Endothelial cell of umbilical vein (primary cell): ENCODE data around the gene PGBD5. TPM values are rescaled to one million over a fixed set of nuclear protein-coding genes. Genes with fewer than 3 reads are reported as not detected.

Experiments
- BruUV-seq: library from RNA; stranded (reverse); fragments of 400-500 nt; replicated peaks from 2 replicates; lab custom pipeline; 2021; lab: Mats Ljungman, UMichigan
- CTCF ChIA-PET: fragments of 300-600, 350-600 bp; sonication (Branson Sonifier 250); formaldehyde crosslinking; loops from one replicate; lab custom pipeline; 2021; ENCODE audit warnings: antibody characterized with exemption, inconsistent platforms; lab: Charles Lee
- POLR2A ChIA-PET: fragments of 300-600, 350-600 bp; sonication (Branson Sonifier 250); formaldehyde crosslinking; loops from one replicate; lab custom pipeline; 2021; ENCODE audit warnings: antibody characterized with exemption, inconsistent platforms; lab: Charles Lee
- DNase-seq: peaks from one replicate; pipeline ENCODE4 v3.0.0-alpha.2; 2011; ENCODE audit warnings: low read depth, low spot score
- FAIRE-seq: peaks from 2 replicates; lab custom pipeline; 2011; peaks lifted over from hg19 to GRCh38; lab: Jason Lieb, UNC
- H2AFZ ChIP-seq: 2 replicates; pipeline ENCODE4 v1.6.0; 2012; ENCODE audit warnings: low read depth, low read length, control low read depth, inconsistent platforms
- H3K27ac ChIP-seq: 2 replicates; pipeline ENCODE4 v1.5.1; 2011; ENCODE audit warnings: low read depth, mild to moderate bottlenecking, control low read depth, low read length, moderate library complexity; ENCODE audit not compliant: insufficient read depth
- H3K27me3 ChIP-seq, 2 experiments: 2 replicates each; pipeline versions ENCODE4 v1.6.0 to v1.6.1; 2011; ENCODE audit warnings: low read length in 2 of 2, mixed read lengths in 1 of 2; ENCODE audit not compliant: control insufficient read depth in 2 of 2, insufficient read depth in 2 of 2
- H3K36me3 ChIP-seq, 2 experiments: 2 replicates in 1 of 2; 3 replicates in 1 of 2; pipeline ENCODE4 v1.5.1; 2011; ENCODE audit warnings: low read length in 2 of 2, mild to moderate bottlenecking in 1 of 2, moderate library complexity in 1 of 2; ENCODE audit not compliant: control insufficient read depth in 2 of 2, insufficient read depth in 2 of 2; ENCODE audit errors: extremely low read depth in 1 of 2
- H3K4me1 ChIP-seq: 3 replicates; pipeline ENCODE4 v1.5.1; 2011; ENCODE audit warnings: mild to moderate bottlenecking, low read length; ENCODE audit not compliant: control insufficient read depth, insufficient read depth; ENCODE audit errors: extremely low read depth
- H3K4me2 ChIP-seq: 2 replicates; pipeline ENCODE4 v1.6.1; 2011; ENCODE audit warnings: low read length, control low read depth, mixed read lengths; ENCODE audit not compliant: insufficient read depth
- H3K4me3 ChIP-seq, 3 experiments: fragments of 200-600 bp in 1 of 3; sonication (generic), shearing (Covaris generic) in 1 of 3; replicated peaks in 1 of 3; 2 replicates each; pipeline ENCODE4 v1.5.1; 2011 to 2016; ENCODE audit warnings: control low read depth in 3 of 3, low read length in 3 of 3, mild to moderate bottlenecking in 2 of 3, inconsistent platforms in 1 of 3, low read depth in 1 of 3, moderate library complexity in 1 of 3; ENCODE audit not compliant: insufficient read depth in 1 of 3
- H3K79me2 ChIP-seq: 2 replicates; pipeline ENCODE4 v1.6.0; 2012; ENCODE audit warnings: low read length, inconsistent platforms; ENCODE audit not compliant: control insufficient read depth, insufficient read depth
- H3K9ac ChIP-seq: replicated peaks from 2 replicates; pipeline ENCODE3; 2011; ENCODE audit warnings: low read length, control low read depth; ENCODE audit not compliant: insufficient read depth; ENCODE audit errors: extremely low read depth
- H3K9me1 ChIP-seq: replicated peaks from 3 replicates; pipeline ENCODE4 v1.6.0; 2011; ENCODE audit warnings: mild to moderate bottlenecking, low read length; ENCODE audit not compliant: control insufficient read depth, insufficient read depth; ENCODE audit errors: extremely low read depth
- H3K9me3 ChIP-seq: replicated peaks from 2 replicates; pipeline ENCODE4 v1.5.1; 2012; ENCODE audit warnings: low read length, inconsistent platforms; ENCODE audit not compliant: control insufficient read depth, insufficient read depth
- H4K20me1 ChIP-seq: replicated peaks from 2 replicates; pipeline ENCODE3; 2011; ENCODE audit warnings: mild to moderate bottlenecking, low read length; ENCODE audit not compliant: control insufficient read depth, insufficient read depth; ENCODE audit errors: extremely low read depth
- CTCF ChIP-seq, 2 donors: IDR thresholded peaks; 1 replicate in 1 of 2; 2 replicates in 1 of 2; pipeline ENCODE4 v1.5.1; 2011; ENCODE audit warnings: low read length in 2 of 2, mild to moderate bottlenecking in 2 of 2, moderate library complexity in 2 of 2, control low read depth in 1 of 2, inconsistent platforms in 1 of 2, low read depth in 1 of 2; ENCODE audit not compliant: insufficient read depth in 1 of 2; ENCODE audit errors: extremely low read depth in 1 of 2
- FOS ChIP-seq: IDR thresholded peaks from 2 replicates; pipeline ENCODE4 v1.6.1; 2011; ENCODE audit warnings: mild to moderate bottlenecking, low read length, moderate library complexity, borderline replicate concordance; ENCODE audit not compliant: insufficient read depth
- MAX ChIP-seq: IDR thresholded peaks from 2 replicates; pipeline ENCODE4 v1.6.1; 2011; ENCODE audit not compliant: insufficient read depth, insufficient read length
- dilution Hi-C: fragments of 300-500 bp; cut with MboI; formaldehyde crosslinking; loops from one replicate; pipeline ENCODE4 v1.15.0; 2019; ENCODE audit warnings: low sequenced_read_pairs; ENCODE audit not compliant: extremely low pct_ligation_motif_present
- intact Hi-C: fragments of 100-400 bp; cut with micrococcal nuclease; formaldehyde crosslinking; loops from one replicate; pipeline ENCODE4 v1.10.0; 2022
- polyA plus RNA-seq, 4 experiments: library from polyadenylated mRNA; depleted of rRNA in 3 of 4; stranded (reverse) in 3 of 4; unstranded in 1 of 4; fragments of >200 nt; gene quantifications; 2 replicates each; pipeline versions ENCODE4 v1.2.1 to v1.2.3, GENCODE V29; 2011 to 2012; ENCODE audit warnings: missing spikeins in 1 of 4
- total RNA-seq: library from RNA; stranded (reverse); gene quantifications from 2 replicates; pipeline ENCODE4 v1.2.3, GENCODE V29; 2021

Gene PGBD5
- total and polyA plus RNA-seq, 2 donors (not counting 3 experiments of a cell fraction or from before 2014, with no cell fraction given) = 0.03 TPM; not detected in 1

- TF ChIP-seq FOS (no peak), CTCF (IDR thresholded peaks at IDR 0.05; ENCODE audit: extremely low read depth in 1 of 2, insufficient read depth in 1 of 2, low read depth in 1 of 2, low read length in 2 of 2) (peak; percentile 80 to 87)
- H3K9me1 ChIP-seq = no peaks in the 10 kb centered on the region
- no peaks in the 10 kb centered on the region for H4K20me1 ChIP-seq
- peaks cover 8% of the 10 kb centered on the region for H3K4me1 ChIP-seq
- peak; percentile 68 for DNase-seq
- H2AFZ ChIP-seq = no peak overlapping the region
- H3K27ac ChIP-seq = no peak overlapping the region
- H3K36me3 ChIP-seq = no peaks in the 10 kb centered on the region
- dilution Hi-C loops (no loop called here), intact Hi-C loops (loop anchor here (1.0 to 10.0 kb wide), 12 partner anchors 95 to 1052 kb away; partner anchors contain the start of genes ABCB10 and NUP133)
- H3K79me2 ChIP-seq = no peaks in the 10 kb centered on the region
- POLR2A ChIA-PET = no interaction called here
- no peaks in the 10 kb centered on the region for H3K27me3 ChIP-seq
- BruUV-seq = no TSS peak
- H3K4me3 ChIP-seq = no peak overlapping the region
- H3K9ac ChIP-seq = no peak overlapping the region
- peak; percentile 67 for FAIRE-seq
- H3K4me2 ChIP-seq = no peak overlapping the region
- CTCF ChIA-PET = interaction anchor here (0.7 to 5.2 kb wide), 8 partner anchors 338 to 802 kb away, joined by 3 to 51 read pairs (median 3); partner anchors contain the start of genes ABCB10 and NUP133
- H3K9me3 ChIP-seq = no peaks in the 10 kb centered on the region
These were observed 115.6 kb downstream of the PGBD5 start for GRCh38 chr1:230310381-230311163.

GRCh38 chr1:230309646-230310177 lies 116.4 kb downstream of the PGBD5 start:
- H3K9me1 ChIP-seq = no peaks in the 10 kb centered on the region
- H3K36me3 ChIP-seq = no peaks in the 10 kb centered on the region
- no peaks in the 10 kb centered on the region for H3K79me2 ChIP-seq
- H3K9ac ChIP-seq = no peak overlapping the region
- TF ChIP-seq MAX (no peak), FOS (no peak)
- H3K4me3 ChIP-seq = no peak overlapping the region
- no peak overlapping the region for H3K4me2 ChIP-seq
- peaks cover 8% of the 10 kb centered on the region for H3K4me1 ChIP-seq
- FAIRE-seq (no peak), DNase-seq (no peak)
- no peak overlapping the region for H3K27ac ChIP-seq
- CTCF ChIA-PET = interaction anchor here (0.7 to 5.2 kb wide), 5 partner anchors 594 to 802 kb away, joined by 3 to 51 read pairs (median 3); partner anchors contain the start of genes ABCB10 and NUP133
- BruUV-seq = no TSS peak
- no peaks in the 10 kb centered on the region for H3K9me3 ChIP-seq
- no peaks in the 10 kb centered on the region for H4K20me1 ChIP-seq
- H3K27me3 ChIP-seq = no peaks in the 10 kb centered on the region
- POLR2A ChIA-PET = no interaction called here
- intact Hi-C loops = loop anchor here (1.0 to 10.0 kb wide), 13 partner anchors 38 to 1051 kb away; partner anchors contain the start of genes ABCB10 and NUP133
- dilution Hi-C loops = no loop called here
- no peak overlapping the region for H2AFZ ChIP-seq
